WTC11 (cell line): ENCODE data around the gene KCNG4. TPM values are rescaled to one million over a fixed set of nuclear protein-coding genes. Genes with fewer than 3 reads are reported as not detected.
A peak's percentile ranks its signal among the peaks of the same experiment; 100 is the strongest.

Experiments
- ATAC-seq: fragments of 200-7000 bp; cut with Tn5 transposase; 2 replicates; pipeline ENCODE4 v1.10.0; 2021; ENCODE audit warnings: mild to moderate bottlenecking, moderate library complexity
- CTCF ChIA-PET: fragments of 300-600 bp; sonication (Branson Sonifier 250); formaldehyde crosslinking; loops from one replicate; lab custom pipeline; 2021; ENCODE audit warnings: antibody characterized with exemption; lab: Charles Lee
- POLR2A ChIA-PET: fragments of 350-600 bp; sonication (Branson Sonifier 250); formaldehyde crosslinking; loops from one replicate; lab custom pipeline; 2021; ENCODE audit warnings: antibody characterized with exemption; lab: Charles Lee
- DNase-seq: peaks from one replicate; pipeline ENCODE4 v3.0.0; 2021; ENCODE audit warnings: low spot score
- H3K27ac Mint-ChIP-seq: 2 replicates; pipeline ENCODE4 v1.8.0; 2021; ENCODE audit warnings: mixed read lengths
- H3K27me3 Mint-ChIP-seq: 2 replicates; pipeline ENCODE4 v1.8.0; 2021; ENCODE audit warnings: low read depth, mild to moderate bottlenecking, moderate library complexity, mixed read lengths
- H3K36me3 Mint-ChIP-seq: 2 replicates; pipeline ENCODE4 v1.8.0; 2021; ENCODE audit warnings: mixed read lengths
- H3K4me1 Mint-ChIP-seq: 2 replicates; pipeline ENCODE4 v1.8.0; 2022; ENCODE audit warnings: mixed read lengths
- H3K4me3 Mint-ChIP-seq: 2 replicates; pipeline ENCODE4 v1.8.0; 2021; ENCODE audit warnings: mild to moderate bottlenecking, moderate library complexity, mixed read lengths
- H3K9me3 Mint-ChIP-seq: 2 replicates; pipeline ENCODE4 v1.8.0; 2021; ENCODE audit warnings: mixed read lengths
- ATF6 ChIP-seq: sonication (generic); formaldehyde crosslinking; IDR thresholded peaks from 2 replicates; pipeline ENCODE4 v1.8.1; 2023; ENCODE audit warnings: mild to moderate bottlenecking, missing genetic modification reagents
- CDX4 ChIP-seq: fragments of 250-450 bp; sonication (Bioruptor Pico); IDR thresholded peaks from 2 replicates; pipeline ENCODE4 v1.9.0; 2021; ENCODE audit warnings: moderate library complexity, mild to moderate bottlenecking, inconsistent platforms, borderline replicate concordance
- CREM ChIP-seq: sonication (generic); formaldehyde crosslinking; IDR thresholded peaks from 2 replicates; pipeline ENCODE4 v1.8.1; 2022; ENCODE audit warnings: mild to moderate bottlenecking, missing genetic modification reagents, moderate library complexity
- E2F4 ChIP-seq: sonication (generic); formaldehyde crosslinking; IDR thresholded peaks from 2 replicates; pipeline ENCODE4 v1.8.1; 2022; ENCODE audit warnings: low read depth, mild to moderate bottlenecking, moderate library complexity, missing genetic modification reagents, borderline replicate concordance
- E2F5 ChIP-seq: sonication (generic); formaldehyde crosslinking; IDR thresholded peaks from 2 replicates; pipeline ENCODE4 v1.8.1; 2022; ENCODE audit warnings: mild to moderate bottlenecking, moderate library complexity, missing genetic modification reagents
- FOXP1 ChIP-seq: sonication (generic); formaldehyde crosslinking; IDR thresholded peaks from 2 replicates; pipeline ENCODE4 v1.8.0; 2022; ENCODE audit warnings: missing genetic modification reagents, mild to moderate bottlenecking, moderate library complexity, borderline replicate concordance
- FOXP4 ChIP-seq: sonication (generic); formaldehyde crosslinking; IDR thresholded peaks from 2 replicates; pipeline ENCODE4 v1.8.0; 2022; ENCODE audit warnings: mild to moderate bottlenecking, missing genetic modification reagents
- GABPB1 ChIP-seq: sonication (generic); formaldehyde crosslinking; IDR thresholded peaks from 2 replicates; pipeline ENCODE4 v1.8.1; 2023; ENCODE audit warnings: mild to moderate bottlenecking, missing genetic modification reagents
- IRF1 ChIP-seq: sonication (generic); formaldehyde crosslinking; IDR thresholded peaks from 2 replicates; pipeline ENCODE4 v1.8.0; 2023; ENCODE audit warnings: missing genetic modification reagents
- MYBL2 ChIP-seq: sonication (generic); formaldehyde crosslinking; IDR thresholded peaks from 2 replicates; pipeline ENCODE4 v1.8.1; 2023; ENCODE audit warnings: mild to moderate bottlenecking, moderate library complexity, missing genetic modification reagents
- NFYB ChIP-seq: sonication (generic); formaldehyde crosslinking; conservative IDR thresholded peaks from 2 replicates; pipeline ENCODE4 v1.8.0; 2022; ENCODE audit warnings: low read depth, missing genetic modification reagents
- PRDM15 ChIP-seq: sonication (generic); formaldehyde crosslinking; IDR thresholded peaks from 2 replicates; pipeline ENCODE4 v1.8.0; 2022; ENCODE audit warnings: missing genetic modification reagents
- PREB ChIP-seq: sonication (generic); formaldehyde crosslinking; IDR thresholded peaks from 2 replicates; pipeline ENCODE4 v1.8.1; 2022; ENCODE audit warnings: mild to moderate bottlenecking, missing genetic modification reagents, moderate library complexity, borderline replicate concordance
- PRRX2 ChIP-seq: fragments of 250-450 bp; sonication (Bioruptor Pico); IDR thresholded peaks from 2 replicates; pipeline ENCODE4 v1.8.0; 2021; ENCODE audit warnings: mild to moderate bottlenecking
- SMAD4 ChIP-seq: sonication (generic); formaldehyde crosslinking; IDR thresholded peaks from 2 replicates; pipeline ENCODE4 v1.8.0; 2022; ENCODE audit warnings: mild to moderate bottlenecking, missing genetic modification reagents
- SOX15 ChIP-seq: fragments of 250-450 bp; sonication (Bioruptor Pico); IDR thresholded peaks from 2 replicates; pipeline ENCODE4 v1.9.0; 2021; ENCODE audit warnings: mild to moderate bottlenecking
- STAT6 ChIP-seq: sonication (generic); formaldehyde crosslinking; conservative IDR thresholded peaks from 2 replicates; pipeline ENCODE4 v1.8.1; 2023; ENCODE audit warnings: mild to moderate bottlenecking, low read depth, missing genetic modification reagents, moderate library complexity
- ZNF121 ChIP-seq: sonication (generic); formaldehyde crosslinking; IDR thresholded peaks from 2 replicates; pipeline ENCODE4 v1.8.0; 2023; ENCODE audit warnings: missing genetic modification reagents
- ZNF263 ChIP-seq: sonication (generic); formaldehyde crosslinking; IDR thresholded peaks from 2 replicates; pipeline ENCODE4 v1.8.1; 2022; ENCODE audit warnings: low read depth, mild to moderate bottlenecking, moderate library complexity, missing genetic modification reagents
- ZNF671 ChIP-seq: fragments of 250-450 bp; sonication (Bioruptor Pico); IDR thresholded peaks from 2 replicates; pipeline ENCODE4 v1.8.0; 2021; ENCODE audit warnings: mild to moderate bottlenecking
- total RNA-seq: library from RNA; stranded (reverse); gene quantifications from 3 replicates; pipeline ENCODE4 v1.2.3, GENCODE V29; 2021

Gene KCNG4
- total RNA-seq, 1 experiment from 2014 or later, result not detected

- ChIA-PET POLR2A (no interaction called here), CTCF (interaction anchor here (1.0 to 1.1 kb wide), 2 partner anchors 10 to 16 kb away, joined by 3 to 4 read pairs; no protein-coding TSS in a partner anchor)
- DNase-seq (peak; percentile 75), ATAC-seq (peak; percentile 84)
- no peak within 1 kb of the TSS for H3K4me3 Mint-ChIP-seq
- H3K9me3 Mint-ChIP-seq, result no peaks in the 10 kb centered on the region
- peaks cover 1% of the 10 kb centered on the region; the same call in 1 of the 2 replicates for H3K4me1 Mint-ChIP-seq
- H3K27me3 Mint-ChIP-seq, result no peaks in the 10 kb centered on the region; the same call in none of the 2 replicates
- H3K27ac Mint-ChIP-seq, result no peak within 1 kb of the TSS
- no peaks in the 10 kb centered on the region for H3K36me3 Mint-ChIP-seq
- TF ChIP-seq ZNF671 (CRISPR knock-in tag), result no peak
- TF ChIP-seq PREB (CRISPR knock-in tag), result no peak
- TF ChIP-seq E2F4, result no peak
- TF ChIP-seq MYBL2, result no peak
- TF ChIP-seq IRF1 (CRISPR knock-in tag), result peak; percentile 78; the same call in 1 of the 2 replicates
- 0 out of 2 replicates have a peak, but pooled peaks have one; percentile 30 for TF ChIP-seq PRDM15 (CRISPR knock-in tag)
- no peak for TF ChIP-seq ATF6 (CRISPR knock-in tag)
- no peak for TF ChIP-seq STAT6
- TF ChIP-seq ZNF121 (CRISPR knock-in tag), result 0 out of 2 replicates have a peak, but pooled peaks have one; percentile 4
- TF ChIP-seq CREM, result no peak
- TF ChIP-seq GABPB1 (CRISPR knock-in tag), result no peak
- TF ChIP-seq SOX15 (CRISPR knock-in tag), result no peak
- TF ChIP-seq NFYB (CRISPR knock-in tag), result peak; percentile 95
- TF ChIP-seq CDX4 (CRISPR knock-in tag), result no peak
- TF ChIP-seq ZNF263 (CRISPR knock-in tag), result no peak
- TF ChIP-seq SMAD4, result no peak
- TF ChIP-seq PRRX2, result no peak
- 0 out of 2 replicates have a peak, but pooled peaks have one; percentile 51 for TF ChIP-seq FOXP4
- TF ChIP-seq E2F5 (CRISPR knock-in tag), result no peak
- peak; percentile 26; the same call in 1 of the 2 replicates for TF ChIP-seq FOXP1
Observed at GRCh38 chr16:84190731-84191388, 49.0 kb downstream of the KCNG4 start, which contains the start of gene ADAD2. Gene ADAD2 (plus strand): TSS chr16:84191157. CDS start chr16:84191231, 74 bp downstream.
